PFSK-1 (cell line): ENCODE measurements around the gene EMILIN2.

ENCODE experiments used
- POLR2AphosphoS5 ChIP-seq: IDR thresholded peaks from 2 replicates; pipeline ENCODE4 v1.6.1; 2012; ENCODE audit warnings: low read depth, mild to moderate bottlenecking, control low read depth, low read length, moderate library complexity
- SIN3A ChIP-seq: IDR thresholded peaks from 2 replicates; pipeline ENCODE4 v1.6.1; 2012; ENCODE audit warnings: mild to moderate bottlenecking, low read length, moderate library complexity, borderline replicate concordance; ENCODE audit not compliant: insufficient read depth
- TAF1 ChIP-seq: IDR thresholded peaks from 2 replicates; pipeline ENCODE4 v1.6.1; 2012; ENCODE audit warnings: low read length, control low read depth, borderline replicate concordance; ENCODE audit not compliant: insufficient read depth

- TF ChIP-seq TAF1 (no peak), POLR2AphosphoS5 (no peak), SIN3A (no peak)
Measured at GRCh38 chr18:2909431-2910140, 62.8 kb downstream of the EMILIN2 start.
